T-cell (primary cell): ENCODE data around the gene PIM1. TPM values are rescaled to one million over a fixed set of nuclear protein-coding genes. Genes with fewer than 3 reads are reported as not detected.
"Not testable (repeated sequence)": the region's sequence is repeated elsewhere in the genome, so short reads cannot be mapped to it uniquely, and the experiment has no call there.

ENCODE experiments used
- ATAC-seq, 4 experiments: fragments of 200-7000 bp in 3 of 4; fragments of 150-1000 bp in 1 of 4; cut with Tn5 transposase; replicated peaks in 1 of 4; 1 replicate in 3 of 4; 2 replicates in 1 of 4; pipeline ENCODE4 v1.10.0; 2021; ENCODE audit warnings: moderate library complexity in 3 of 4, mild to moderate bottlenecking in 2 of 4, moderate number of reproducible peaks in 1 of 4
- CTCF ChIA-PET, 2 donors: fragments of 300-600 bp; sonication (Branson Sonifier 250); formaldehyde crosslinking; loops; one replicate each; lab custom pipeline; 2022; ENCODE audit warnings: antibody characterized with exemption in 2 of 2; lab: Charles Lee
- POLR2A ChIA-PET, 2 donors: fragments of 300-600 bp; sonication (Branson Sonifier 250); formaldehyde crosslinking; loops; one replicate each; lab custom pipeline; 2022; ENCODE audit warnings: antibody characterized with exemption in 2 of 2; lab: Charles Lee
- DNase-seq, 35 experiments: peaks; one replicate each; pipeline versions ENCODE4 v3.0.0 to v3.0.0-alpha.2; 2013 to 2023
- H3K27ac ChIP-seq: one replicate; pipeline ENCODE4 v1.5.1; 2013; ENCODE audit warnings: low read length
- H3K27me3 ChIP-seq, 2 experiments: replicated peaks in 1 of 2; 1 replicate in 1 of 2; 2 replicates in 1 of 2; pipeline versions ENCODE4 v1.6.1 to v1.7.0; 2013; ENCODE audit warnings: low read length in 1 of 2, mixed read lengths in 1 of 2; ENCODE audit not compliant: control insufficient read depth in 2 of 2, insufficient read depth in 2 of 2; ENCODE audit errors: extremely low read depth in 1 of 2
- H3K36me3 ChIP-seq, 2 donors: 1 replicate in 1 of 2; 2 replicates in 1 of 2; pipeline versions ENCODE4 v1.6.1 to v1.7.0; 2013; ENCODE audit warnings: low read length in 1 of 2; ENCODE audit not compliant: control insufficient read depth in 2 of 2, insufficient read depth in 1 of 2; ENCODE audit errors: extremely low read depth in 1 of 2
- H3K4me1 ChIP-seq, 2 experiments: 1 replicate in 1 of 2; 2 replicates in 1 of 2; pipeline versions ENCODE4 v1.6.1 to v1.7.0; 2013; ENCODE audit warnings: low read length in 2 of 2, mixed read lengths in 1 of 2; ENCODE audit not compliant: insufficient read depth in 2 of 2, control insufficient read depth in 1 of 2; ENCODE audit errors: extremely low read depth in 1 of 2
- H3K4me3 ChIP-seq, 2 donors: 1 replicate in 1 of 2; 2 replicates in 1 of 2; pipeline versions ENCODE4 v1.5.1 to v1.7.0; 2013; ENCODE audit warnings: mild to moderate bottlenecking in 2 of 2, low read length in 1 of 2, moderate library complexity in 1 of 2; ENCODE audit not compliant: control insufficient read depth in 1 of 2; ENCODE audit errors: extremely low read depth in 1 of 2
- H3K9me3 ChIP-seq: 2 replicates; pipeline ENCODE4 v1.7.0; 2013
- H3K27ac Mint-ChIP-seq, 2 donors: one replicate each; pipeline ENCODE4 v1.8.0; 2020 to 2021; ENCODE audit warnings: mild to moderate bottlenecking in 2 of 2, mixed read lengths in 2 of 2
- H3K27me3 Mint-ChIP-seq, 2 donors: one replicate each; pipeline ENCODE4 v1.8.0; 2021 to 2022; ENCODE audit warnings: mixed read lengths in 2 of 2
- H3K36me3 Mint-ChIP-seq: one replicate; pipeline ENCODE4 v1.8.0; 2021; ENCODE audit warnings: mixed read lengths
- H3K4me1 Mint-ChIP-seq, 3 donors: one replicate each; pipeline ENCODE4 v1.8.0; 2020 to 2022; ENCODE audit warnings: mixed read lengths in 3 of 3, mild to moderate bottlenecking in 1 of 3
- H3K4me3 Mint-ChIP-seq, 3 donors: one replicate each; pipeline ENCODE4 v1.8.0; 2020 to 2022; ENCODE audit warnings: mild to moderate bottlenecking in 3 of 3, mixed read lengths in 3 of 3, moderate library complexity in 3 of 3
- H3K9me3 Mint-ChIP-seq, 3 donors: one replicate each; pipeline ENCODE4 v1.8.0; 2020 to 2022; ENCODE audit warnings: mixed read lengths in 3 of 3
- WGBS: methylation state at CpG from one replicate; pipeline ENCODE4 v1.1.5; 2013; ENCODE audit warnings: missing lambda C conversion rate; ENCODE audit not compliant: insufficient coverage; 5-methylcytosine and 5-hydroxymethylcytosine counted together
- total RNA-seq, 35 experiments: library from RNA in 6 of 35; stranded (reverse) in 6 of 35; fragments of 120-200 nt in 1 of 35; gene quantifications; one replicate each; pipeline versions ENCODE4 v1.2.1 to v1.2.4 and lab custom pipeline; 2013 to 2026

The PIM1 gene
- total RNA-seq, 5 donors from 2014 or later (not counting 1 experiment from before 2014, with no cell fraction given): 225 to 334 (median 313) TPM

GRCh38 chr6:37190159-37190535 lies 20.2 kb downstream of the PIM1 start:
- ATAC-seq: no peak

GRCh38 chr6:37192666-37193065 lies 22.7 kb downstream of the PIM1 start:
- no peak overlapping the region for H3K4me3 Mint-ChIP-seq
- peaks cover 7 to 36% of the 10 kb centered on the region in 2 experiments for H3K4me1 ChIP-seq
- DNase-seq (no peak), ATAC-seq (peak in 1 of 4 experiments; percentile 31)
- no peak overlapping the region for H3K4me3 ChIP-seq
- H3K9me3 Mint-ChIP-seq: no peaks in the 10 kb centered on the region
- POLR2A ChIA-PET: no interaction called here
- no peaks in the 10 kb centered on the region for H3K27me3 Mint-ChIP-seq
- H3K27me3 ChIP-seq: no peaks in the 10 kb centered on the region
- no peaks in the 10 kb centered on the region for H3K9me3 ChIP-seq
- H3K36me3 Mint-ChIP-seq: no peaks in the 10 kb centered on the region
- no peak overlapping the region for H3K27ac ChIP-seq
- H3K36me3 ChIP-seq: no peaks in the 10 kb centered on the region
- peak overlapping the region; percentile 12 to 39 for H3K27ac Mint-ChIP-seq
- WGBS: no CpG with 5 or more reads among the region's 3 CpGs
- peaks cover 35 to 55% (median 45%) of the 10 kb centered on the region in 3 donors for H3K4me1 Mint-ChIP-seq
- CTCF ChIA-PET: interaction anchor here in 1 of 2 donors (0.6 to 0.7 kb wide), 2 partner anchors 102 to 281 kb away, joined by 3 read pairs; no protein-coding TSS in a partner anchor

More at GRCh38 chr6:37190159-37190535, 20.2 kb downstream of the PIM1 start:
- no peaks in the 10 kb centered on the region for H3K27me3 ChIP-seq
- Mint-ChIP-seq H3K4me3 (peak overlapping the region in 1 of 3 donors; percentile 35), H3K4me1 (peaks cover 54 to 77% (median 69%) of the 10 kb centered on the region in 3 donors), H3K27ac (peak overlapping the region; percentile 66 to 73), H3K27me3 (no peaks in the 10 kb centered on the region), H3K9me3 (peaks cover 0 to 6% (median 0%) of the 10 kb centered on the region in 3 donors), H3K36me3 (peaks cover 8% of the 10 kb centered on the region)
- H3K4me3 ChIP-seq: no peak overlapping the region
- no peak overlapping the region for H3K27ac ChIP-seq
- ChIA-PET POLR2A (interaction anchor here in 1 of 2 donors (0.6 to 0.7 kb wide), 2 partner anchors 9 to 126 kb away, joined by 3 to 8 read pairs; no protein-coding TSS in a partner anchor), CTCF (interaction anchor here (0.6 to 1.8 kb wide), 8 partner anchors 14 to 724 kb away, joined by 3 to 6 read pairs (median 3); no protein-coding TSS in a partner anchor)
- no peaks in the 10 kb centered on the region for H3K36me3 ChIP-seq
- peaks cover 17 to 51% of the 10 kb centered on the region in 2 experiments for H3K4me1 ChIP-seq
- no peaks in the 10 kb centered on the region for H3K9me3 ChIP-seq
- no peak for DNase-seq
- no CpG with 5 or more reads among the region's 1 CpG for WGBS

GRCh38 chr6:37194886-37195285 lies 24.9 kb downstream of the PIM1 start:
- peaks cover 2 to 16% of the 10 kb centered on the region in 2 experiments for H3K4me1 ChIP-seq
- H3K4me1 Mint-ChIP-seq: peaks cover 23 to 38% (median 32%) of the 10 kb centered on the region in 3 donors
- CTCF ChIA-PET: interaction anchor here in 1 of 2 donors (1.3 kb wide), 1 partner anchor 177 kb away, joined by 3 read pairs; no protein-coding TSS in a partner anchor
- not testable (repeated sequence) for H3K27me3 ChIP-seq, H3K4me3 Mint-ChIP-seq, H3K9me3 ChIP-seq, H3K36me3 Mint-ChIP-seq, ATAC-seq, H3K27ac ChIP-seq, H3K27me3 Mint-ChIP-seq, H3K9me3 Mint-ChIP-seq, H3K36me3 ChIP-seq, DNase-seq, H3K4me3 ChIP-seq
- peak overlapping the region; percentile 14 to 16 for H3K27ac Mint-ChIP-seq
- no CpG with 5 or more reads among the region's 1 CpG for WGBS
- POLR2A ChIA-PET: interaction anchor here (0.6 kb wide), 2 partner anchors 34 to 49 kb away, joined by 8 read pairs; no protein-coding TSS in a partner anchor

- POLR2A ChIA-PET, ATAC-seq, H3K27me3 Mint-ChIP-seq, H3K27ac Mint-ChIP-seq, H3K4me3 Mint-ChIP-seq, H3K36me3 ChIP-seq, DNase-seq, H3K4me3 ChIP-seq, H3K9me3 Mint-ChIP-seq, H3K27me3 ChIP-seq, H3K36me3 Mint-ChIP-seq, H3K9me3 ChIP-seq, H3K4me1 ChIP-seq, H3K27ac ChIP-seq: not testable (repeated sequence)
- WGBS: no CpG with 5 or more reads among the region's 4 CpGs
- peaks cover 21 to 34% (median 32%) of the 10 kb centered on the region in 3 donors for H3K4me1 Mint-ChIP-seq
- CTCF ChIA-PET: interaction anchor here in 1 of 2 donors (1.3 kb wide), 1 partner anchor 13 kb away, joined by 4 read pairs; no protein-coding TSS in a partner anchor
Observed at GRCh38 chr6:37196451-37196850, 26.5 kb downstream of the PIM1 start.

- H3K27me3 ChIP-seq: no peaks in the 10 kb centered on the region
- WGBS: 92% methylated on average over 2 of the region's 5 CpGs
- H3K9me3 Mint-ChIP-seq: no peaks in the 10 kb centered on the region
- H3K27me3 Mint-ChIP-seq: no peaks in the 10 kb centered on the region
- CTCF ChIA-PET: interaction anchor here in 1 of 2 donors (0.6 kb wide), 1 partner anchor 15 kb away, joined by 3 read pairs; no protein-coding TSS in a partner anchor
- peaks cover 7 to 23% of the 10 kb centered on the region in 2 experiments for H3K4me1 ChIP-seq
- no peak overlapping the region for H3K4me3 Mint-ChIP-seq
- no peak overlapping the region for H3K4me3 ChIP-seq
- POLR2A ChIA-PET: no interaction called here
- H3K27ac ChIP-seq: no peak overlapping the region
- H3K36me3 ChIP-seq: no peaks in the 10 kb centered on the region
- no peak for ATAC-seq
- no peaks in the 10 kb centered on the region for H3K9me3 ChIP-seq
- no peaks in the 10 kb centered on the region for H3K36me3 Mint-ChIP-seq
- H3K4me1 Mint-ChIP-seq: peaks cover 27 to 40% (median 31%) of the 10 kb centered on the region in 3 donors
- DNase-seq: no peak
- H3K27ac Mint-ChIP-seq: no peak overlapping the region
Observed at GRCh38 chr6:37200085-37200484, 30.1 kb downstream of the PIM1 start.

GRCh38 chr6:37201726-37202125 lies 31.8 kb downstream of the PIM1 start:
- DNase-seq: no peak
- Histone ChIP-seq H3K27me3 (no peaks in the 10 kb centered on the region), H3K27ac (peak overlapping the region; percentile 51), H3K36me3 (no peaks in the 10 kb centered on the region), H3K4me3 (no peak overlapping the region), H3K4me1 (peaks cover 7 to 34% of the 10 kb centered on the region in 2 experiments), H3K9me3 (no peaks in the 10 kb centered on the region)
- Mint-ChIP-seq H3K27ac (peak overlapping the region; percentile 64 to 91), H3K9me3 (no peaks in the 10 kb centered on the region), H3K4me3 (peak overlapping the region in 1 of 3 donors; percentile 57), H3K36me3 (no peaks in the 10 kb centered on the region), H3K4me1 (peaks cover 40 to 52% (median 41%) of the 10 kb centered on the region in 3 donors), H3K27me3 (no peaks in the 10 kb centered on the region)
- WGBS: no CpG with 5 or more reads among the region's 1 CpG
- ChIA-PET CTCF (no interaction called here), POLR2A (no interaction called here)
- no peak for ATAC-seq
